GM12878 (cell line): ENCODE data around the gene ACTR1B. TPM values are rescaled to one million over a fixed set of nuclear protein-coding genes. Genes with fewer than 3 reads are reported as not detected.

ENCODE experiments used
- FOS ChIP-seq: IDR thresholded peaks from 3 replicates; pipeline ENCODE4 v1.6.1; 2011; ENCODE audit warnings: borderline replicate concordance; ENCODE audit not compliant: insufficient read length; ENCODE audit errors: extremely low read depth
- NFYA ChIP-seq: IDR thresholded peaks from 2 replicates; pipeline ENCODE4 v1.6.1; 2011; ENCODE audit warnings: low read depth, mild to moderate bottlenecking, low read length, improper control_type of control experiment, borderline replicate concordance
- POLR2AphosphoS2 ChIP-seq: IDR thresholded peaks from 2 replicates; pipeline ENCODE4 v1.6.1; 2011; ENCODE audit warnings: low read depth, mild to moderate bottlenecking, low read length, improper control_type of control experiment, moderate library complexity
- RELB ChIP-seq: fragments of 450-650 bp; IDR thresholded peaks from 2 replicates; pipeline ENCODE4 v1.6.1; 2017; ENCODE audit warnings: low read depth, mild to moderate bottlenecking, moderate library complexity
- SIX5 ChIP-seq: IDR thresholded peaks from 2 replicates; pipeline ENCODE4 v1.6.1; 2011; ENCODE audit warnings: mild to moderate bottlenecking, low read depth, low read length, moderate library complexity; ENCODE audit not compliant: severe bottlenecking
- STAT1 ChIP-seq: fragments of 450-650 bp; conservative IDR thresholded peaks from 2 replicates; pipeline ENCODE4 v1.6.1; 2014; ENCODE audit warnings: antibody characterized with exemption, mild to moderate bottlenecking
- ZZZ3 ChIP-seq: IDR thresholded peaks from 2 replicates; pipeline ENCODE4 v1.6.1; 2011; ENCODE audit warnings: low read depth; ENCODE audit not compliant: control insufficient read depth, insufficient read length
- polyA plus RNA-seq, 11 experiments: library from polyadenylated mRNA; depleted of rRNA in 4 of 11; unstranded in 6 of 11; stranded (reverse) in 5 of 11; fragments of >200 nt; fragmentation: Nextera tagmentation in 4 of 11; fragmentation: Illumina TruSeq in 1 of 11; extraction: Ambion mirVana in 4 of 11; extraction: Trizol in 1 of 11; gene quantifications; 1 replicate in 1 of 11; 2 replicates in 10 of 11; pipeline versions ENCODE4 v1.2.1 to v1.2.3, GENCODE V29; 2011 to 2016; ENCODE audit warnings: inconsistent platforms in 2 of 11, missing spikeins in 2 of 11, low read depth in 1 of 11
- total RNA-seq, 4 experiments: library from RNA; depleted of rRNA in 3 of 4; stranded (reverse); fragments of >200 nt in 3 of 4; fragmentation: Illumina TruSeq in 1 of 4; extraction: Trizol in 1 of 4; gene quantifications; 2 replicates each; pipeline versions ENCODE4 v1.2.1 to v1.2.3, GENCODE V29; 2013 to 2021
- TF ChIP-seq, protein P1 (sequence below): fragments of 150-350 bp; IDR thresholded peaks from 2 replicates; pipeline ENCODE4 v1.6.1; 2016; ENCODE audit warnings: low read depth, low read length
- TF ChIP-seq, protein P2 (sequence below): fragments of 150-350 bp; IDR thresholded peaks from 2 replicates; pipeline ENCODE4 v1.6.1; 2014; ENCODE audit warnings: mild to moderate bottlenecking, low read depth, low read length

ACTR1B gene
- total and polyA plus RNA-seq, 10 of the 15 experiments (the other 5 are each of a cell fraction or from before 2014, with no cell fraction given), result 1.3 to 62.8 (median 44.8) TPM

GRCh38 chr2:97659256-97660043, 4.4 kb downstream of the ACTR1B start (continued):
- no peak for TF ChIP-seq RELB
- TF ChIP-seq SIX5, result no peak
- no peak for TF ChIP-seq NFYA
- no peak for TF ChIP-seq FOS
- TF ChIP-seq, protein P1, sequence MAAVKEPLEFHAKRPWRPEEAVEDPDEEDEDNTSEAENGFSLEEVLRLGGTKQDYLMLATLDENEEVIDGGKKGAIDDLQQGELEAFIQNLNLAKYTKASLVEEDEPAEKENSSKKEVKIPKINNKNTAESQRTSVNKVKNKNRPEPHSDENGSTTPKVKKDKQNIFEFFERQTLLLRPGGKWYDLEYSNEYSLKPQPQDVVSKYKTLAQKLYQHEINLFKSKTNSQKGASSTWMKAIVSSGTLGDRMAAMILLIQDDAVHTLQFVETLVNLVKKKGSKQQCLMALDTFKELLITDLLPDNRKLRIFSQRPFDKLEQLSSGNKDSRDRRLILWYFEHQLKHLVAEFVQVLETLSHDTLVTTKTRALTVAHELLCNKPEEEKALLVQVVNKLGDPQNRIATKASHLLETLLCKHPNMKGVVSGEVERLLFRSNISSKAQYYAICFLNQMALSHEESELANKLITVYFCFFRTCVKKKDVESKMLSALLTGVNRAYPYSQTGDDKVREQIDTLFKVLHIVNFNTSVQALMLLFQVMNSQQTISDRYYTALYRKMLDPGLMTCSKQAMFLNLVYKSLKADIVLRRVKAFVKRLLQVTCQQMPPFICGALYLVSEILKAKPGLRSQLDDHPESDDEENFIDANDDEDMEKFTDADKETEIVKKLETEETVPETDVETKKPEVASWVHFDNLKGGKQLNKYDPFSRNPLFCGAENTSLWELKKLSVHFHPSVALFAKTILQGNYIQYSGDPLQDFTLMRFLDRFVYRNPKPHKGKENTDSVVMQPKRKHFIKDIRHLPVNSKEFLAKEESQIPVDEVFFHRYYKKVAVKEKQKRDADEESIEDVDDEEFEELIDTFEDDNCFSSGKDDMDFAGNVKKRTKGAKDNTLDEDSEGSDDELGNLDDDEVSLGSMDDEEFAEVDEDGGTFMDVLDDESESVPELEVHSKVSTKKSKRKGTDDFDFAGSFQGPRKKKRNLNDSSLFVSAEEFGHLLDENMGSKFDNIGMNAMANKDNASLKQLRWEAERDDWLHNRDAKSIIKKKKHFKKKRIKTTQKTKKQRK, result no peak
- TF ChIP-seq ZZZ3, result no peak
- TF ChIP-seq STAT1, result no peak
- no peak for TF ChIP-seq POLR2AphosphoS2
- TF ChIP-seq, protein P2, sequence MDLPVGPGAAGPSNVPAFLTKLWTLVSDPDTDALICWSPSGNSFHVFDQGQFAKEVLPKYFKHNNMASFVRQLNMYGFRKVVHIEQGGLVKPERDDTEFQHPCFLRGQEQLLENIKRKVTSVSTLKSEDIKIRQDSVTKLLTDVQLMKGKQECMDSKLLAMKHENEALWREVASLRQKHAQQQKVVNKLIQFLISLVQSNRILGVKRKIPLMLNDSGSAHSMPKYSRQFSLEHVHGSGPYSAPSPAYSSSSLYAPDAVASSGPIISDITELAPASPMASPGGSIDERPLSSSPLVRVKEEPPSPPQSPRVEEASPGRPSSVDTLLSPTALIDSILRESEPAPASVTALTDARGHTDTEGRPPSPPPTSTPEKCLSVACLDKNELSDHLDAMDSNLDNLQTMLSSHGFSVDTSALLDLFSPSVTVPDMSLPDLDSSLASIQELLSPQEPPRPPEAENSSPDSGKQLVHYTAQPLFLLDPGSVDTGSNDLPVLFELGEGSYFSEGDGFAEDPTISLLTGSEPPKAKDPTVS, result no peak
